IgD-negative memory B cell (primary cell): Measurements from ENCODE around the gene MYO7A. TPM values are rescaled to one million over a fixed set of nuclear protein-coding genes. Genes with fewer than 3 reads are reported as not detected.

Experiments used
- H3K27ac Mint-ChIP-seq, 3 donors: one replicate each; pipeline ENCODE4 v1.8.0; 2020 to 2022; ENCODE audit warnings: mild to moderate bottlenecking in 3 of 3, mixed read lengths in 3 of 3, moderate library complexity in 1 of 3
- H3K27me3 Mint-ChIP-seq: one replicate; pipeline ENCODE4 v1.8.0; 2021; ENCODE audit warnings: mixed read lengths
- H3K36me3 Mint-ChIP-seq: one replicate; pipeline ENCODE4 v1.8.0; 2020; ENCODE audit warnings: mild to moderate bottlenecking, mixed read lengths
- H3K4me1 Mint-ChIP-seq, 3 donors: one replicate each; pipeline ENCODE4 v1.8.0; 2020 to 2022; ENCODE audit warnings: mixed read lengths in 3 of 3, mild to moderate bottlenecking in 1 of 3
- H3K4me3 Mint-ChIP-seq, 4 donors: one replicate each; pipeline ENCODE4 v1.8.0; 2020 to 2022; ENCODE audit warnings: mild to moderate bottlenecking in 4 of 4, mixed read lengths in 4 of 4, moderate library complexity in 3 of 4
- H3K9me3 Mint-ChIP-seq, 3 donors: one replicate each; pipeline ENCODE4 v1.8.0; 2020 to 2021; ENCODE audit warnings: mixed read lengths in 3 of 3, mild to moderate bottlenecking in 1 of 3
- polyA plus RNA-seq: library from polyadenylated mRNA; unstranded; fragments of 300-500 nt; fragmentation: Illumina TruSeq; gene quantifications from one replicate; pipeline ENCODE4 v1.2.3, GENCODE V29; 2021

The MYO7A gene
- polyA plus RNA-seq, 1 donor from 2014 or later: not detected

- Mint-ChIP-seq H3K27me3 (peaks cover 23% of the 10 kb centered on the region), H3K36me3 (no peaks in the 10 kb centered on the region), H3K9me3 (no peaks in the 10 kb centered on the region), H3K4me1 (peaks cover 4 to 7% (median 5%) of the 10 kb centered on the region in 3 donors), H3K4me3 (no peak overlapping the region), H3K27ac (peak overlapping the region in 1 of 3 donors; percentile 10)
Measured at GRCh38 chr11:77149716-77150392, 21.8 kb downstream of the MYO7A start.

- no peak overlapping the region for H3K4me3 Mint-ChIP-seq
- no peaks in the 10 kb centered on the region for H3K9me3 Mint-ChIP-seq
- H3K27me3 Mint-ChIP-seq: peaks cover 23% of the 10 kb centered on the region
- H3K36me3 Mint-ChIP-seq: no peaks in the 10 kb centered on the region
- H3K4me1 Mint-ChIP-seq: peaks cover 4 to 7% (median 5%) of the 10 kb centered on the region in 3 donors
- no peak overlapping the region for H3K27ac Mint-ChIP-seq
Measured at GRCh38 chr11:77150836-77151235, 22.8 kb downstream of the MYO7A start.

GRCh38 chr11:77151804-77152509, 23.9 kb downstream of the MYO7A start:
- Mint-ChIP-seq H3K27ac (no peak overlapping the region), H3K4me3 (no peak overlapping the region), H3K4me1 (peaks cover 4 to 7% (median 5%) of the 10 kb centered on the region in 3 donors), H3K9me3 (no peaks in the 10 kb centered on the region), H3K27me3 (peaks cover 20% of the 10 kb centered on the region), H3K36me3 (no peaks in the 10 kb centered on the region)

GRCh38 chr11:77152846-77153245, 24.8 kb downstream of the MYO7A start:
- Mint-ChIP-seq H3K27me3 (peaks cover 15% of the 10 kb centered on the region), H3K27ac (no peak overlapping the region), H3K9me3 (no peaks in the 10 kb centered on the region), H3K36me3 (no peaks in the 10 kb centered on the region), H3K4me1 (peaks cover 0 to 4% (median 0%) of the 10 kb centered on the region in 3 donors), H3K4me3 (no peak overlapping the region)

- Mint-ChIP-seq H3K27ac (no peak overlapping the region), H3K4me1 (no peaks in the 10 kb centered on the region), H3K27me3 (peaks cover 13% of the 10 kb centered on the region), H3K9me3 (no peaks in the 10 kb centered on the region), H3K4me3 (no peak overlapping the region), H3K36me3 (no peaks in the 10 kb centered on the region)
Measured at GRCh38 chr11:77153276-77154185, 25.5 kb downstream of the MYO7A start.

- H3K27me3 Mint-ChIP-seq: peaks cover 11% of the 10 kb centered on the region
- no peak overlapping the region for H3K27ac Mint-ChIP-seq
- no peaks in the 10 kb centered on the region for H3K4me1 Mint-ChIP-seq
- H3K4me3 Mint-ChIP-seq: no peak overlapping the region
- H3K36me3 Mint-ChIP-seq: no peaks in the 10 kb centered on the region
- no peaks in the 10 kb centered on the region for H3K9me3 Mint-ChIP-seq
Measured at GRCh38 chr11:77154381-77155081, 26.5 kb downstream of the MYO7A start.

GRCh38 chr11:77155082-77155475, 27.0 kb downstream of the MYO7A start:
- H3K27ac Mint-ChIP-seq: no peak overlapping the region
- no peaks in the 10 kb centered on the region for H3K36me3 Mint-ChIP-seq
- no peaks in the 10 kb centered on the region for H3K4me1 Mint-ChIP-seq
- H3K27me3 Mint-ChIP-seq: peaks cover 11% of the 10 kb centered on the region
- H3K9me3 Mint-ChIP-seq: no peaks in the 10 kb centered on the region
- H3K4me3 Mint-ChIP-seq: no peak overlapping the region

GRCh38 chr11:77155556-77156130, 27.6 kb downstream of the MYO7A start:
- peaks cover 11% of the 10 kb centered on the region for H3K27me3 Mint-ChIP-seq
- no peak overlapping the region for H3K27ac Mint-ChIP-seq
- no peak overlapping the region for H3K4me3 Mint-ChIP-seq
- H3K4me1 Mint-ChIP-seq: no peaks in the 10 kb centered on the region
- H3K9me3 Mint-ChIP-seq: no peaks in the 10 kb centered on the region
- H3K36me3 Mint-ChIP-seq: no peaks in the 10 kb centered on the region

GRCh38 chr11:77156396-77157195, 28.6 kb downstream of the MYO7A start:
- no peaks in the 10 kb centered on the region for H3K9me3 Mint-ChIP-seq
- no peaks in the 10 kb centered on the region for H3K36me3 Mint-ChIP-seq
- no peak overlapping the region for H3K4me3 Mint-ChIP-seq
- H3K27ac Mint-ChIP-seq: peak overlapping the region in 1 of 3 donors; percentile 69
- no peaks in the 10 kb centered on the region for H3K4me1 Mint-ChIP-seq
- peaks cover 5% of the 10 kb centered on the region for H3K27me3 Mint-ChIP-seq

GRCh38 chr11:77158041-77158695, 30.1 kb downstream of the MYO7A start:
- Mint-ChIP-seq H3K9me3 (no peaks in the 10 kb centered on the region), H3K27me3 (peaks cover 6% of the 10 kb centered on the region), H3K27ac (no peak overlapping the region), H3K4me1 (no peaks in the 10 kb centered on the region), H3K36me3 (no peaks in the 10 kb centered on the region), H3K4me3 (no peak overlapping the region)

- Mint-ChIP-seq H3K9me3 (no peaks in the 10 kb centered on the region), H3K4me1 (no peaks in the 10 kb centered on the region), H3K27me3 (peaks cover 6% of the 10 kb centered on the region), H3K36me3 (no peaks in the 10 kb centered on the region), H3K4me3 (no peak overlapping the region), H3K27ac (no peak overlapping the region)
Measured at GRCh38 chr11:77159219-77159936, 31.3 kb downstream of the MYO7A start.

GRCh38 chr11:77159937-77160495, 32.0 kb downstream of the MYO7A start:
- Mint-ChIP-seq H3K4me3 (no peak overlapping the region), H3K36me3 (no peaks in the 10 kb centered on the region), H3K4me1 (no peaks in the 10 kb centered on the region), H3K27ac (no peak overlapping the region), H3K9me3 (no peaks in the 10 kb centered on the region), H3K27me3 (peaks cover 4% of the 10 kb centered on the region)

- no peak overlapping the region for H3K4me3 Mint-ChIP-seq
- no peaks in the 10 kb centered on the region for H3K9me3 Mint-ChIP-seq
- peaks cover 8% of the 10 kb centered on the region for H3K27me3 Mint-ChIP-seq
- no peak overlapping the region for H3K27ac Mint-ChIP-seq
- H3K36me3 Mint-ChIP-seq: no peaks in the 10 kb centered on the region
- H3K4me1 Mint-ChIP-seq: no peaks in the 10 kb centered on the region
Measured at GRCh38 chr11:77163271-77163670, 35.2 kb downstream of the MYO7A start.
